Measurements from ENCODE around the gene SPG7. TPM values are rescaled to one million over a fixed set of nuclear protein-coding genes. Genes with fewer than 3 reads are reported as not detected.

Gene SPG7
- total RNA-seq, 1 donor from 2014 or later = 122 TPM

GRCh38 chr16:89505204-89506112, 2.7 kb upstream of the SPG7 start:
- no peak for DNase-seq (ENCODE audit: low spot score)
- H3K27ac Mint-ChIP-seq = peak overlapping the region; percentile 82
- peaks cover 2% of the 10 kb centered on the region for H3K27me3 Mint-ChIP-seq (ENCODE audit: insufficient read depth, low read depth)
- H3K4me2 ChIP-seq = no peak overlapping the region
- no peak overlapping the region for H2AFZ ChIP-seq (replicated peaks)
- H3F3A ChIP-seq (ENCODE audit: low read depth) = peaks cover 10% of the 10 kb centered on the region
- H3K4me1 Mint-ChIP-seq = peaks cover 27% of the 10 kb centered on the region
- no peak overlapping the region for H3K27ac ChIP-seq
- TF ChIP-seq EZH2phosphoT487 (IDR thresholded peaks at IDR 0.05) (no peak), CTCF (IDR thresholded peaks at IDR 0.05) (no peak), EZH2 (IDR thresholded peaks at IDR 0.05) (no peak)
- H3K9ac ChIP-seq = no peak overlapping the region
- peaks cover 30% of the 10 kb centered on the region for H3K79me2 ChIP-seq (ENCODE audit: low read depth)
- H4K20me1 ChIP-seq (ENCODE audit: low read depth) = peaks cover 28% of the 10 kb centered on the region
- H3K4me3 Mint-ChIP-seq = peak overlapping the region; percentile 72
- no peak overlapping the region for H3K4me3 ChIP-seq
- H3K27me3 ChIP-seq = peaks cover 7% of the 10 kb centered on the region
- H3K36me3 Mint-ChIP-seq = no peaks in the 10 kb centered on the region
- no peaks in the 10 kb centered on the region for H3K9me3 ChIP-seq (ENCODE audit: low read depth)
- H3K9me3 Mint-ChIP-seq = no peaks in the 10 kb centered on the region
- H3K4me1 ChIP-seq = peaks cover 13% of the 10 kb centered on the region
- no peaks in the 10 kb centered on the region for H3K36me3 ChIP-seq

GRCh38 chr16:89506113-89506504, 2.1 kb upstream of the SPG7 start:
- H3K27ac ChIP-seq = no peak overlapping the region
- H2AFZ ChIP-seq (replicated peaks) = no peak overlapping the region
- Mint-ChIP-seq H3K9me3 (no peaks in the 10 kb centered on the region), H3K36me3 (peaks cover under 1% of the 10 kb centered on the region), H3K4me1 (peaks cover 27% of the 10 kb centered on the region), H3K27ac (no peak overlapping the region), H3K27me3 (ENCODE audit: insufficient read depth, low read depth) (peaks cover 2% of the 10 kb centered on the region), H3K4me3 (peak overlapping the region; percentile 72)
- TF ChIP-seq CTCF (IDR thresholded peaks at IDR 0.05) (no peak), EZH2phosphoT487 (IDR thresholded peaks at IDR 0.05) (no peak), EZH2 (IDR thresholded peaks at IDR 0.05) (no peak)
- peaks cover 35% of the 10 kb centered on the region for H4K20me1 ChIP-seq (ENCODE audit: low read depth)
- peaks cover 13% of the 10 kb centered on the region for H3K4me1 ChIP-seq
- H3K4me2 ChIP-seq = no peak overlapping the region
- no peaks in the 10 kb centered on the region for H3K9me3 ChIP-seq (ENCODE audit: low read depth)
- no peak overlapping the region for H3K9ac ChIP-seq
- H3K36me3 ChIP-seq = no peaks in the 10 kb centered on the region
- H3K27me3 ChIP-seq = peaks cover 7% of the 10 kb centered on the region
- H3F3A ChIP-seq (ENCODE audit: low read depth) = peaks cover 14% of the 10 kb centered on the region
- no peak for DNase-seq (ENCODE audit: low spot score)
- no peak overlapping the region for H3K4me3 ChIP-seq
- peaks cover 37% of the 10 kb centered on the region for H3K79me2 ChIP-seq (ENCODE audit: low read depth)

- peak overlapping the region; percentile 88 for H3K4me2 ChIP-seq
- H2AFZ ChIP-seq (replicated peaks) = no peak overlapping the region
- H3K4me3 Mint-ChIP-seq = peak overlapping the region; percentile 83
- H3K36me3 ChIP-seq = no peaks in the 10 kb centered on the region
- no peak for DNase-seq (ENCODE audit: low spot score)
- H3K9me3 Mint-ChIP-seq = no peaks in the 10 kb centered on the region
- peaks cover 7% of the 10 kb centered on the region for H3K27me3 ChIP-seq
- H3K27ac Mint-ChIP-seq = no peak overlapping the region
- H3K27ac ChIP-seq = no peak overlapping the region
- H3F3A ChIP-seq (ENCODE audit: low read depth) = peaks cover 14% of the 10 kb centered on the region
- H3K4me3 ChIP-seq = peak overlapping the region; percentile 99
- H3K4me1 Mint-ChIP-seq = peaks cover 27% of the 10 kb centered on the region
- TF ChIP-seq EZH2 (IDR thresholded peaks at IDR 0.05) (no peak), EZH2phosphoT487 (IDR thresholded peaks at IDR 0.05) (no peak), CTCF (IDR thresholded peaks at IDR 0.05) (no peak)
- peaks cover 3% of the 10 kb centered on the region for H3K36me3 Mint-ChIP-seq
- peaks cover 13% of the 10 kb centered on the region for H3K4me1 ChIP-seq
- no peak overlapping the region for H3K9ac ChIP-seq
- peaks cover 2% of the 10 kb centered on the region for H3K27me3 Mint-ChIP-seq (ENCODE audit: insufficient read depth, low read depth)
- H4K20me1 ChIP-seq (ENCODE audit: low read depth) = peaks cover 35% of the 10 kb centered on the region
- no peaks in the 10 kb centered on the region for H3K9me3 ChIP-seq (ENCODE audit: low read depth)
- H3K79me2 ChIP-seq (ENCODE audit: low read depth) = peaks cover 43% of the 10 kb centered on the region
Measured at GRCh38 chr16:89506791-89507191, 1.4 kb upstream of the SPG7 start.
